Measurements from ENCODE around the gene AK9. TPM values are rescaled to one million over a fixed set of nuclear protein-coding genes. Genes with fewer than 3 reads are reported as not detected.
A peak's percentile ranks its signal among the peaks of the same experiment; 100 is the strongest.

Gene AK9
- total and polyA plus RNA-seq, 2 of the 8 experiments (the other 6 are each of a cell fraction or from before 2014, with no cell fraction given): 1.8 to 2.2 TPM

DNA sequence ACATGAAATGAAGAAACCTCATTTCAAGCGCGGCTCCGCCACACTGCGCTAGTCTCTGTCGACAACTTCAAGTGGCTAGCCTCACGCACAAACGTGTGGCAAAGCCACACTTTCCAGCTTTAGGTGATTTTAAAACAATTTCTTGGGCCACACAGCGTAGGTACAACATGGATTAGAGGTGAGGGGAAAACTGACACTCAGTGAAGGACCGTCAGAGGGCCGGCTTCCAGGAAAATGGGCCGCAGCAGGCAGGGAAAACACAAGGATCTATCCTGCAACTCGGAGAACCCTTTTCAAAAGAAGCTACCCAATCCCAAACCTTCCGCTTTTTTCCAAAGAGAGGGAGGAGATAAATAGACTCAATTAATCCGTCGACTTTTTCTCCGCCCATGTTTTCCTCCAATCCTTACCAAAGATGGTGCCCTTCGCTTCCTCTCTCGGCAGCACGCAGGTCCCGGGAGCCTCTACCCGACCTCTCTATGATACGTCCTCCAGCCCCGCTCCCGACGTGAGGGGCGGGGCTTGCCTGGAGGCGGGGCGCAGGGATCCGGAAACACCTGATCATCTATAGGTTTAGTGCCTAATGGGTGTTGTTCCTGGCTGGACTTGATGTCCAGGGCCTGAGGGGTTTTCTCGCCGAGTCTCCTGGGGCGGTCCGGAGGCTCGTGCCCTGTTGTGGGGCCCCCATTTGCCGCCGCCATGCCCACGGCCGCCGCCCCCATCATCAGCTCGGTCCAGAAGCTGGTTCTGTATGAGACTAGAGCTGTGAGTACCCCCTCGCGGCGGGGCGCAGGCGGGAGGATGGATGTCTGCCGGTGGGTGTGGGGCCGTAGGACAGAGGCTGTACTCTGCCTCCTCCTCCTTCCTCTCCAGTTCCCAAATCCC, at the start of gene AK9, which contains the start of gene FIG4 (continued):
- TF ChIP-seq, protein P1, sequence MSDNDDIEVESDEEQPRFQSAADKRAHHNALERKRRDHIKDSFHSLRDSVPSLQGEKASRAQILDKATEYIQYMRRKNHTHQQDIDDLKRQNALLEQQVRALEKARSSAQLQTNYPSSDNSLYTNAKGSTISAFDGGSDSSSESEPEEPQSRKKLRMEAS (IDR thresholded peaks at IDR 0.05): peak; percentile 48; the same call in 1 of the 2 replicates
- no peak for TF ChIP-seq RFX5 (IDR thresholded peaks at IDR 0.05; ENCODE audit: borderline replicate concordance, low read depth, low read length)
- TF ChIP-seq PHF8 (conservative IDR thresholded peaks at IDR 0.05; ENCODE audit: low read depth, low read length): peak; percentile 69
- no peak for TF ChIP-seq CBX8 (IDR thresholded peaks at IDR 0.05; ENCODE audit: borderline replicate concordance, low read depth, low read length)
- TF ChIP-seq MAFK (IDR thresholded peaks at IDR 0.05; ENCODE audit: low read depth, low read length): no peak
- TF ChIP-seq TCF12 (IDR thresholded peaks at IDR 0.05; ENCODE audit: low read depth, low read length): no peak
- TF ChIP-seq ASH2L (IDR thresholded peaks at IDR 0.05; ENCODE audit: low read length): peak; percentile 77
- no peak for TF ChIP-seq JUND (IDR thresholded peaks at IDR 0.05; ENCODE audit: low read length)
- no peak for TF ChIP-seq JUN (IDR thresholded peaks at IDR 0.05; ENCODE audit: low read depth, low read length)
- 0 out of 2 replicates have a peak, but pooled peaks have one; percentile 26 for TF ChIP-seq KDM1A (IDR thresholded peaks at IDR 0.05; ENCODE audit: borderline replicate concordance, low read length)
- 0 out of 2 replicates have a peak, but pooled peaks have one; percentile 32 for TF ChIP-seq EGR1 (IDR thresholded peaks at IDR 0.05; ENCODE audit: borderline replicate concordance, low read depth, low read length)
- peak; percentile 95 for TF ChIP-seq YY1 (IDR thresholded peaks at IDR 0.05; ENCODE audit: low read depth, low read length)
- TF ChIP-seq, protein P2, sequence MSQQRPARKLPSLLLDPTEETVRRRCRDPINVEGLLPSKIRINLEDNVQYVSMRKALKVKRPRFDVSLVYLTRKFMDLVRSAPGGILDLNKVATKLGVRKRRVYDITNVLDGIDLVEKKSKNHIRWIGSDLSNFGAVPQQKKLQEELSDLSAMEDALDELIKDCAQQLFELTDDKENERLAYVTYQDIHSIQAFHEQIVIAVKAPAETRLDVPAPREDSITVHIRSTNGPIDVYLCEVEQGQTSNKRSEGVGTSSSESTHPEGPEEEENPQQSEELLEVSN (IDR thresholded peaks at IDR 0.05): peak; percentile 12; the same call in 1 of the 2 replicates
- peak; percentile 29 for TF ChIP-seq CTBP2 (IDR thresholded peaks at IDR 0.05; ENCODE audit: borderline replicate concordance, insufficient read depth, insufficient read length, low read length)
- TF ChIP-seq HDAC2 (IDR thresholded peaks at IDR 0.05; ENCODE audit: borderline replicate concordance in 1 of 2, low read depth in 2 of 2, low read length in 2 of 2): peak in 1 of 2 experiments; percentile 76; a peak in 1 of 4 replicates
- no peak for TF ChIP-seq TAF7 (optimal IDR thresholded peaks at IDR 0.05; ENCODE audit: borderline replicate concordance, low read depth, low read length)
- 0 out of 2 replicates have a peak, but pooled peaks have one; percentile 42 for TF ChIP-seq SP4 (IDR thresholded peaks at IDR 0.05; ENCODE audit: low read length)
- TF ChIP-seq POLR2AphosphoS5 (IDR thresholded peaks at IDR 0.05; ENCODE audit: low read depth, low read length): peak; percentile 14
- TF ChIP-seq TBP (IDR thresholded peaks at IDR 0.05; ENCODE audit: low read depth, low read length): peak; percentile 34; the same call in 1 of the 2 replicates
- peak; percentile 81; the same call in 1 of the 2 replicates for TF ChIP-seq SP2 (IDR thresholded peaks at IDR 0.05; ENCODE audit: low read length)
- peak; percentile 45; the same call in 1 of the 2 replicates for TF ChIP-seq SRF (IDR thresholded peaks at IDR 0.05; ENCODE audit: low read depth, low read length)
- TF ChIP-seq KDM5A (IDR thresholded peaks at IDR 0.05; ENCODE audit: low read length): no peak
- TF ChIP-seq KDM4A (IDR thresholded peaks at IDR 0.05; ENCODE audit: low read depth, low read length, severe bottlenecking): peak; percentile 81
